ENCODE measurements around the gene SLC35C1.

SLC35C1 gene

DNA sequence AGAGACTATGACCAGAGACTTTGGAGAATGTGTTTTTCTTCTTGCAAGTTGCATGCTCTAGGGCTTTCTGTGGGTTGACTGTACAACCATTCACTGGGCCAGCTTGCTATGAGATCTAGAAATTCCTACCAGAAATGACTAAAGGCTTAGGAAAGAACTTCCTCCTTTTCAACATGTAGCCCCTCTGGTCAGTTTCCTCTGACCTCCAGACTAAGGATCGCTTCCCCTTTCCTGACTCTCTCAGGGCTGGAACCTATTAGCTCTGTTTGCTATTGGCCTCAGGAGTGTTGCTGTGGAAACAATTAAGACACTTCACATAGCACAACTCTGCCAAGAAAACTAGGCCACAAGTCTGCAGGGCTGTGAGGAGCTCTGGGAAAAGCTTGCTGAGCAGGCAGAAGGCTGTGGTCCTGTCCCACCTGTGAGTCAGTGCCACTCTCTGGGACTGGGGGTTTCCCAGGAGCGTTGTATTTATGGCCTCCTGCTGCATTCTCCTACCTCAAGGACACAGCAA lies 53.1 kb downstream of the SLC35C1 start:
- Histone ChIP-seq H3K27ac (ENCODE audit: low read depth, low read length) (peak overlapping the region; percentile 92), H3K9ac (ENCODE audit: low read length) (no peak overlapping the region), H3K4me1 (ENCODE audit: control insufficient read depth, insufficient read depth, low read length) (peaks cover 70% of the 10 kb centered on the region), H3K4me3 (ENCODE audit: low read length) (peak overlapping the region; percentile 20), H3K27me3 (ENCODE audit: control insufficient read depth, insufficient read depth, low read length) (no peaks in the 10 kb centered on the region), H3K36me3 (ENCODE audit: control insufficient read depth, insufficient read depth, low read length) (peaks cover 21% of the 10 kb centered on the region)

DNA sequence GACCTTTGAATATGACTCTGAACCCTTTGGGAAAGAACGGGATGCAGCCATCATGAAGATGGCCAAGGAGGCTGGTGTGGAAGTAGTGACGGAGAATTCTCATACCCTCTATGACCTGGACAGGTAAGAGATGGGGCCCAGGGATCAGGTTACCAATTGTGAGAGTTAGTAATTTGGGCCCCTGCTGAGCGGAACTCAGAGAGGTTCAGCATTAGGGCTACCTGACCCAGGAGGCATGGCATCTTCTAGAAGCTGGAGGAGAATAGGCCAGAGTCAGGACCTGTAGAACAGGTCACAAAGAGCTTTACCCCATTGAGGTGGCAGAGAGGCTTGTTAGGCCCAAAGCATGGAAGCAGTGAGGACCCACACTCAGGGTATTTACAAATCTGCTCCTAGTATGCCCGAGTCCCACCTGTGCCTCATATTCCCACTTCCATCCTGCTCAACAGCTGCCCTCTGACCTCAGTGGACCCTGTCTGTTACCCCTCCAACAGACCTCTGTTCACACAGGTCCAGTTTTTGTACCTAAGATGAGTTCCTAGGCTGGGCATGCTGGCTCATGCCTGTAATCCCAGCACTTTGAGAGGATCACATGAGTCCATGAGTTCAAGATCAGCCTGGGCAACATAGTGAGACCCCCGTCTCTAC lies 53.9 kb downstream of the SLC35C1 start:
- Histone ChIP-seq H3K27me3 (ENCODE audit: control insufficient read depth, insufficient read depth, low read length) (no peaks in the 10 kb centered on the region), H3K27ac (ENCODE audit: low read depth, low read length) (peak overlapping the region; percentile 92), H3K9ac (ENCODE audit: low read length) (no peak overlapping the region), H3K4me1 (ENCODE audit: control insufficient read depth, insufficient read depth, low read length) (peaks cover 62% of the 10 kb centered on the region), H3K4me3 (ENCODE audit: low read length) (no peak overlapping the region), H3K36me3 (ENCODE audit: control insufficient read depth, insufficient read depth, low read length) (peaks cover 27% of the 10 kb centered on the region)

DNA sequence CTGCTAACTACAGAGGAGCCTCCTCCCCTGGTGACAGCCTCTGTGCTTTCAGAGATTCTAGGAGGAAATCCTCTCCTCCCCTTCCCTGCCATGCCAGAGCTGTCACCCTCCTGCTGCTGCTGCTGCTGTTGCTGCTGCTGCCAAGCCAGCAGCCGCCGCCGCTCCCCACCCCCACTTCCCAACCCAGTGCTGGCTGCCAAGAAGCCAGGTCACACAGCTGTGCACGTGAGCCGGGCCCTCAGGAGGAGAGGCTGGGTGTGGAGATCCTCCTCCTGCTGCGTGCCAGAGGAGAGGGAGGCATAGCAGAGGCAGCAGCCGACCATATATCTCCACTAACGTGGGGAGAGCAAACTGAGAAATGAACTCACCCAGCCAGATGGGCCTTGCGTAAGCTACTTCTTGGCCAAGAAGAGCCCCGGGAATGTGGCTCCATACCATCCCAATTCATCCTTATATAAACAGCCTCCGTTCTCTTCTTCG lies 54.8 kb downstream of the SLC35C1 start:
- Histone ChIP-seq H3K9ac (ENCODE audit: low read length) (no peak overlapping the region), H3K27ac (ENCODE audit: low read depth, low read length) (peak overlapping the region; percentile 92), H3K36me3 (ENCODE audit: control insufficient read depth, insufficient read depth, low read length) (peaks cover 27% of the 10 kb centered on the region), H3K4me3 (ENCODE audit: low read length) (no peak overlapping the region), H3K4me1 (ENCODE audit: control insufficient read depth, insufficient read depth, low read length) (peaks cover 59% of the 10 kb centered on the region), H3K27me3 (ENCODE audit: control insufficient read depth, insufficient read depth, low read length) (no peaks in the 10 kb centered on the region)

DNA sequence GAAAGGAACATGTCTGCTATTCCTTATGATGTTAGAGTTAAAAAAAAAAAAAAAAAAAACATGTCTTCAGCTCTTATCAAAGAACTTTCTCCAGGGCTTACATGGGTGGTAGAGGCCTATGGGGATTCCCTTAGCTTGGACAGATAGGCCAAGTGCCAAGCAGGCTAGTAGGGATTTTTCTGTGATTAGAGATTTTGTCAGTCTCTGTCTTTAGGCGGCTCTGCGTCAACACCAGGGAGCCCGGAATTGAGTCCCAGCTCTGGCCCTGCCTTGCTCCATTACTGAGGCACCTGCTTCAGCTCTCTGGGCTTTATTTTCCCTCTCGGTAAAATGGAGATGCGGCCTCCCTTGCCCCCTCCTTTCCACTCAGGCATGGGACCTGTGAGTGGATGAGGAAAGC lies 55.4 kb downstream of the SLC35C1 start:
- Histone ChIP-seq H3K27ac (ENCODE audit: low read depth, low read length) (peak overlapping the region; percentile 92), H3K4me1 (ENCODE audit: control insufficient read depth, insufficient read depth, low read length) (peaks cover 52% of the 10 kb centered on the region), H3K9ac (ENCODE audit: low read length) (no peak overlapping the region), H3K36me3 (ENCODE audit: control insufficient read depth, insufficient read depth, low read length) (peaks cover 27% of the 10 kb centered on the region), H3K27me3 (ENCODE audit: control insufficient read depth, insufficient read depth, low read length) (no peaks in the 10 kb centered on the region), H3K4me3 (ENCODE audit: low read length) (no peak overlapping the region)

DNA sequence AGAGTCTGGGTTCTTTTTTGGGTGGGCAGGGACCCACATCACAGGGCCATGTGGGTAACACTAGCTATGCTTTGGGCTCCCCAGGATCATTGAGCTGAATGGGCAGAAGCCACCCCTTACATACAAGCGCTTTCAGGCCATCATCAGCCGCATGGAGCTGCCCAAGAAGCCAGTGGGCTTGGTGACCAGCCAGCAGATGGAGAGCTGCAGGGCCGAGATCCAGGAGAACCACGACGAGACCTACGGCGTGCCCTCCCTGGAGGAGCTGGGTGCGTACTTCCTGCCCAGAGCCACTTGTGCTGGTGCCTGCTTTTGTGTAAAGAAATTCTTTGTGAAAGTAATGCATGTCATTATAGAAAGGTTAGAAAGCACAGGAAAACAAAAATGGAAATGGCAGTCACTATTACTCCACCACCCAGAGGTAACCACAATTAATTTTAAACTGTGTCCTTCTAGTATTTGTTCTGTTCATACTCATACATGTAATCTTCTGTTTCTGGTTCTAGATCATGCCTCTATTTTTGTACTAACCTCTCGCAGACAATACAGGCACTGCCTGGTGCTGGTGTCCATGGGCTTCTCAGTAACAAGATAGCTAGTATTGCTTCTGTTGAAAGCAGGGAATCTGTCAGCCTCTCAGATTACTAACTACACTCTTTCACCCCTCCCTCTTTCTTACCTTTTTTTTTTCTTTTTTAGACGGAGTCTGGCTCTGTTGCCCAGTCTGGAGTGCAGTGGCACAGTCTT lies 56.0 kb downstream of the SLC35C1 start:
- Histone ChIP-seq H3K9ac (ENCODE audit: low read length) (no peak overlapping the region), H3K27ac (ENCODE audit: low read depth, low read length) (peak overlapping the region; percentile 92), H3K4me1 (ENCODE audit: control insufficient read depth, insufficient read depth, low read length) (peaks cover 46% of the 10 kb centered on the region), H3K27me3 (ENCODE audit: control insufficient read depth, insufficient read depth, low read length) (no peaks in the 10 kb centered on the region), H3K4me3 (ENCODE audit: low read length) (no peak overlapping the region), H3K36me3 (ENCODE audit: control insufficient read depth, insufficient read depth, low read length) (peaks cover 31% of the 10 kb centered on the region)

All from rectal smooth muscle tissue (tissue), 1 donor.